Measurements from ENCODE around the gene INA.
"Not testable (repeated sequence)": the region's sequence is repeated elsewhere in the genome, so short reads cannot be mapped to it uniquely, and the experiment has no call there.

INA gene
- 0 reads per million in 4 donors for total RNA-seq

GRCh38 chr10:103276896-103277712 lies at the start of gene INA:
Gene INA (plus strand): TSS chr10:103277138. CDS start chr10:103277212, 74 bp downstream.
- peak in 1 of 5 donors; percentile 46 for DNase-seq

GRCh38 chr10:103227416-103227815 lies 49.5 kb upstream of the INA start:
- DNase-seq, result no peak

- DNase-seq, result no peak
These were observed 45.8 kb upstream of the INA start for GRCh38 chr10:103231047-103231551.

- DNase-seq, result no peak
These were observed 44.7 kb upstream of the INA start for GRCh38 chr10:103232131-103232673.

- DNase-seq, result no peak
These were observed 44.0 kb upstream of the INA start for GRCh38 chr10:103232772-103233488.

- no peak for DNase-seq
These were observed 41.2 kb upstream of the INA start for GRCh38 chr10:103235775-103236174.

GRCh38 chr10:103238506-103239252 lies 38.3 kb upstream of the INA start:
- no peak for DNase-seq

GRCh38 chr10:103241262-103242011 lies 35.5 kb upstream of the INA start:
- DNase-seq, result peak in 1 of 5 donors; percentile 19

GRCh38 chr10:103244666-103245271 lies 32.2 kb upstream of the INA start:
- peak; percentile 9 to 59 (median 40) for DNase-seq

- not testable (repeated sequence) for DNase-seq
These were observed 31.4 kb upstream of the INA start, which contains the start of gene RPEL1 for GRCh38 chr10:103245587-103245986. Gene RPEL1 (plus strand): TSS chr10:103245887. CDS start chr10:103245997, 110 bp downstream.

GRCh38 chr10:103246324-103246723 lies 30.6 kb upstream of the INA start:
- DNase-seq, result no peak

GRCh38 chr10:103254113-103254512 lies 22.8 kb upstream of the INA start:
- no peak for DNase-seq

- peak in 1 of 5 donors; percentile 31 for DNase-seq
These were observed 22.2 kb upstream of the INA start for GRCh38 chr10:103254538-103255325.

- no peak for DNase-seq
These were observed 20.3 kb upstream of the INA start for GRCh38 chr10:103256613-103257012.

GRCh38 chr10:103257812-103258211 lies 19.1 kb upstream of the INA start:
- DNase-seq, result no peak

- not testable (repeated sequence) for DNase-seq
These were observed 18.0 kb upstream of the INA start for GRCh38 chr10:103258928-103259327.

- DNase-seq, result no peak
These were observed 16.9 kb upstream of the INA start for GRCh38 chr10:103259989-103260388.

- DNase-seq, result no peak
These were observed 14.7 kb upstream of the INA start for GRCh38 chr10:103262229-103262628.

GRCh38 chr10:103265717-103266329 lies 11.1 kb upstream of the INA start:
- peak in 3 of 5 donors; percentile 10 to 17 (median 16) for DNase-seq

- DNase-seq, result no peak
These were observed 3.9 kb upstream of the INA start for GRCh38 chr10:103273041-103273441.
